Measurements from ENCODE around the gene RAB13. TPM values are rescaled to one million over a fixed set of nuclear protein-coding genes. Genes with fewer than 3 reads are reported as not detected.

Gene RAB13
- total and polyA plus RNA-seq, 3 experiments from 2014 or later: 9.0 to 9.5 TPM; not detected in 1

DNA sequence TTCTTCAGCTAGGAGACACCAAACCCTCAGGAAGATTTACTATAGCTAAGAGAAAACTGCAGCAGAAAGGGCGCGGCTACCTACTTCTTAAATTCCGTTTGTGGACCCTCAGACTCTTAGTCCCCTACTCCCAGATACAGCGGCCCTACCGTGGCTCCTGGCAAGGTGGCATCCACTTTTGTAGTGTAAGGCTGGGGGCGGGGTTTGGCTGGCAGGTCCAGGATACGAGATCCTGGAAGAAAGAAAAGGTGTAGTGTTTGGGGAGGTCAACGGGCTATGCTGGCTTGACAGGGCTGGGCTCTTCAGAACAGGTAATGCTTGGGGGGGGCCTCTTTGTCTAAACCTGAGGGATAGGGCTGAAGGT, 18.2 kb downstream of the RAB13 start:
- no peaks in the 10 kb centered on the region for H3K9me3 Mint-ChIP-seq
- Histone ChIP-seq H3K9me3 (ENCODE audit: low read length) (no peaks in the 10 kb centered on the region), H3K4me1 (ENCODE audit: insufficient read depth, low read length) (peaks cover 33% of the 10 kb centered on the region), H3K4me3 (ENCODE audit: low read length) (peak overlapping the region; percentile 53), H3K27ac (ENCODE audit: low read depth, low read length) (peak overlapping the region; percentile 62), H3K27me3 (ENCODE audit: insufficient read depth, low read length, poor library complexity, severe bottlenecking) (no peaks in the 10 kb centered on the region), H3K36me3 (ENCODE audit: insufficient read depth, low read length) (no peaks in the 10 kb centered on the region)
- DNase-seq: peak in 1 of 5 donors; percentile 24
- no peaks in the 10 kb centered on the region for H3K27me3 Mint-ChIP-seq
- ChIA-PET CTCF (interaction anchor here (1.0 to 4.9 kb wide), 12 partner anchors 9 to 187 kb away, joined by 3 to 50 read pairs (median 4); partner anchors contain the start of genes CRTC2, DENND4B, JTB and RAB13), POLR2A (interaction anchor here (0.7 to 4.3 kb wide), 11 partner anchors 9 to 334 kb away, joined by 3 to 58 read pairs (median 7); partner anchors contain the start of genes CHTOP, CRTC2, DENND4B and GATAD2B)
- H3K4me3 Mint-ChIP-seq: peak overlapping the region; percentile 92 to 97 (median 96)
- H3K36me3 Mint-ChIP-seq: peaks cover 0 to 21% (median 0%) of the 10 kb centered on the region in 3 donors
- H3K4me1 Mint-ChIP-seq: peaks cover 41 to 60% (median 45%) of the 10 kb centered on the region in 3 donors
- peak overlapping the region; percentile 86 to 99 (median 97) for H3K27ac Mint-ChIP-seq

DNA sequence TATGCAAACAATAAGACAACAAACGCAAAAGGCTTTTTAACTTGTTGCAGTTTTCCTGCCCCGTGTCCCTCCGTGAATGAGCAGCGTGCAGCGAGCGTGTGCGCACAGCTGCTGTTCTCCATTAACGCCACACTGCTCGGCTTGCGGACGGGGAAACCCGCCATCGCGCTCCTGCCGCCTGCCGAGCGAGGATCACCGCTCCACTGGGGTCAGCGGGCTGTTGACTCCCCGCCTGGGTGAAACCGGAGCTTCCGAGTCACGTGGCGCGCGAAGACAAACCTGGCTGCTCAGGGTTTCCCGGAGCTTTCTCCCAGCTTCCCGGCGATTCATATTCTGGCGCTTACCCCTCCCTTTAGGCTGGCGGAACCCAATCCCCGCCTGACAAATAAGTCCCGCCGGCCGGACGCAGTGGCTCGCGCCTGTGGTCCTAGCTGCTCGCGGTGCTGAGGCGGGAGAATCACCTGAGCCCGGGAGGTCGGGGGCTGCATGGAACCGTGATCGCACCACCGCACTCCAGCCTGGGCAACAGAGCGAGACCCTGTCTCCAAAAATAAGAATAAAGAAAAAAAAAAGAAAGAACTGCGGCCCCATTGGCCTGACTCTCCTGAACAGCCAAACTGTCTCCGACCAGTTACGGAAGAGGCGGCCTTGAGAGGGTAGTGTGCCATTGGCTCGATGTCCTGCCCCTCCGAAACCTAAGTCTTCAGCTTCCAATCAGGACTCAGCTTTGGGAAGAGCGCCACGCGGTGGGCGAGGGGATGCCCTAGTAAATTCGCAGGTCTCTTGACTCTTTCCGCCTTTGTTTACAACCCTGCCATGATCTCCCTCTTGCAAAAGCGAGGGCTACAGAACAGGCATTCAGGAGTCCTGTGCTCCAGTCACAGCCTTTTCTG, 18.8 kb downstream of the RAB13 start, which contains the start of gene CREB3L4:
Gene CREB3L4, plus strand, starts transcription at position 796 of the 893 bp plus-strand sequence. CDS start 624 bp downstream, outside the sequence.
- DNase-seq: peak; percentile 70 to 89 (median 85)
- H3K27ac Mint-ChIP-seq: peak within 1 kb of the TSS; percentile 86 to 99 (median 97)
- H3K27me3 Mint-ChIP-seq: no peaks in the 10 kb centered on the region
- Histone ChIP-seq H3K36me3 (ENCODE audit: insufficient read depth, low read length) (no peaks in the 10 kb centered on the region), H3K27me3 (ENCODE audit: insufficient read depth, low read length, poor library complexity, severe bottlenecking) (no peaks in the 10 kb centered on the region), H3K9me3 (ENCODE audit: low read length) (no peaks in the 10 kb centered on the region), H3K4me1 (ENCODE audit: insufficient read depth, low read length) (peaks cover 39% of the 10 kb centered on the region), H3K27ac (ENCODE audit: low read depth, low read length) (peak within 1 kb of the TSS; percentile 62), H3K4me3 (ENCODE audit: low read length) (peak within 1 kb of the TSS; percentile 53)
- H3K36me3 Mint-ChIP-seq: peaks cover 0 to 15% (median 0%) of the 10 kb centered on the region in 3 donors
- ChIA-PET POLR2A (interaction anchor here (0.7 to 4.3 kb wide), 12 partner anchors 9 to 333 kb away, joined by 3 to 58 read pairs (median 6); partner anchors contain the start of genes CHTOP, CRTC2, DENND4B and GATAD2B), CTCF (interaction anchor here (0.6 to 4.9 kb wide), 15 partner anchors 8 to 186 kb away, joined by 3 to 50 read pairs (median 4); partner anchors contain the start of genes CRTC2, DENND4B, JTB and RAB13)
- H3K4me3 Mint-ChIP-seq: peak within 1 kb of the TSS; percentile 92 to 97 (median 96)
- peaks cover 45 to 63% (median 52%) of the 10 kb centered on the region in 3 donors for H3K4me1 Mint-ChIP-seq
- H3K9me3 Mint-ChIP-seq: no peaks in the 10 kb centered on the region

DNA sequence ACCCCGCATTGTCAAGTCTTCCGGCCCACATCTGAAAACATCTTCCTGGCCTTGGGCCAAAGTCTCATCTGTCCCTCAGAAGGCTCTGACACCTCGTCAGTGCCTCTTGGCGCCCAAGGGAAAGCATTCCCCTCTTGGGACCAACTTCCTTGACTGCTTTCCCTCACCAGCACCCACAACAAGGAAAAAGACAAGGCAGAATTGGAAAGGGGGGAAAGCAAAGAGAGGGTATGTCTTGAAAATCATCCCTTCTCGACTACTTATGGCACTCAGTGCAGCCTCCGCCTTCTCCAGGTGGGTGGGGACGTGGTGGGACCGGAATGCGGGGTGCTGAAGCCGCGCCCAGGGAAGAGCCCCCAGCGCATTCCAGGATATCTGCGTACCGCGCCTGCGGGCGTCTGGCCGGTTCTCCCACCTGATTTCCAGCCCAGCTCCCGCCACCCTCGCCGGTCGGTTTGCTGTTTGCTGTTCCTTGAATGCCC, 22.2 kb downstream of the RAB13 start:
- Mint-ChIP-seq H3K27ac (peak overlapping the region; percentile 80 to 100 (median 96)), H3K36me3 (peaks cover 0 to 27% (median 0%) of the 10 kb centered on the region in 3 donors), H3K4me3 (peak overlapping the region; percentile 83 to 96 (median 90)), H3K27me3 (no peaks in the 10 kb centered on the region), H3K9me3 (no peaks in the 10 kb centered on the region), H3K4me1 (peaks cover 50 to 67% (median 61%) of the 10 kb centered on the region in 3 donors)
- Histone ChIP-seq H3K9me3 (ENCODE audit: low read length) (no peaks in the 10 kb centered on the region), H3K4me1 (ENCODE audit: insufficient read depth, low read length) (peaks cover 45% of the 10 kb centered on the region), H3K36me3 (ENCODE audit: insufficient read depth, low read length) (no peaks in the 10 kb centered on the region), H3K27me3 (ENCODE audit: insufficient read depth, low read length, poor library complexity, severe bottlenecking) (no peaks in the 10 kb centered on the region), H3K27ac (ENCODE audit: low read depth, low read length) (peak overlapping the region; percentile 80), H3K4me3 (ENCODE audit: low read length) (peak overlapping the region; percentile 83)
- ChIA-PET POLR2A (interaction anchor here (0.6 to 2.9 kb wide), 7 partner anchors 9 to 191 kb away, joined by 3 to 23 read pairs (median 4); partner anchors contain the start of genes DENND4B and JTB), CTCF (interaction anchor here (0.6 to 3.2 kb wide), 3 partner anchors 13 to 156 kb away, joined by 3 to 19 read pairs (median 10); partner anchors contain the start of genes DENND4B and JTB)
- DNase-seq: no peak

DNA sequence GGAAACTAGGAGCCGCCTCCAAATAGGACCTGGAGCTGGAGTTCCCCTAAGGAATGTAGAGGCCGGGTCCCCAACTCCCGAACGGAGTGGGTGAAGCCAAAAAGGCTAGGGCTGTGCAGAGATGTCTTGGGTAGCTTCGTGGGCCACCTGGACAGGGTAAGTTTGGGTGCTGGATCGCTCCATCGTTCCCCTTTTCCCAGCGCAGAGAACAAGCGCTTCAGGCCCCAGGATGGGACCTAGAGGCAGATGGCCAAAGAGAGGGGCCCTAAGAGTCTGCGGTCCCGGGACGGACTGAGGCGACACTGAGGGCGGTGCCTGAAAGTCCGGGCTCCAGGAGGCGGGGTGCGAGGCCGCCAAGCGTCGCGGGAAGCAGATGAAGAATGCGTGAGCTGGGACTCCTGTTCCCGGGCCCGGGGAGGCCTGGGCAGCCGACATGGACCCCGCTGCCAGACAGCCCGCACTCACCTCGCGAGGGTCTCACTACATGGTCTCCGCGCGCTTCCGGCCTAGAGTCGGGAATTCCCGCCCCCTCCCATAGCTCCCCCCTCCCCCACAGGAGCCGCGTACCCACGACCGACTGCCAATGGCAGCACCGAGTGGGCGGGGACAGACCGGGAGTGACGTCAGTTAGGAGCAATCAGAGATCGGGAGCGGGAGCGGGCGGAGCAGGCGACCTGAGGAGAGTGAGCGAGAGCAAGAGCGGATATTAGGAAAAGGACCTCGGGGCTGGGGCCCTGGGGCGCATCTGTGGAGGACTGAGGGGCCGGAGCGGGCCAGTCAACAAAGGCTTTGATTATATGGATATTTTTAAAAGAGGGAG, 22.9 kb downstream of the RAB13 start, which contains the start of gene SLC39A1:
Gene SLC39A1, minus strand, starts transcription at position 508 of the 820 bp plus-strand sequence. CDS start 822 bp downstream, outside the sequence.
- Mint-ChIP-seq H3K9me3 (no peaks in the 10 kb centered on the region), H3K27me3 (no peaks in the 10 kb centered on the region), H3K4me1 (peaks cover 51 to 67% (median 66%) of the 10 kb centered on the region in 3 donors), H3K27ac (peak within 1 kb of the TSS; percentile 80 to 100 (median 96)), H3K36me3 (peaks cover 0 to 30% (median 0%) of the 10 kb centered on the region in 3 donors), H3K4me3 (peak within 1 kb of the TSS; percentile 83 to 96 (median 90))
- H3K27me3 ChIP-seq (ENCODE audit: insufficient read depth, low read length, poor library complexity, severe bottlenecking): no peaks in the 10 kb centered on the region
- peak within 1 kb of the TSS; percentile 80 for H3K27ac ChIP-seq (ENCODE audit: low read depth, low read length)
- DNase-seq: peak; percentile 87 to 97 (median 95)
- H3K4me1 ChIP-seq (ENCODE audit: insufficient read depth, low read length): peaks cover 48% of the 10 kb centered on the region
- H3K36me3 ChIP-seq (ENCODE audit: insufficient read depth, low read length): no peaks in the 10 kb centered on the region
- peak within 1 kb of the TSS; percentile 83 for H3K4me3 ChIP-seq (ENCODE audit: low read length)
- ChIA-PET CTCF (interaction anchor here (0.7 to 3.2 kb wide), 6 partner anchors 11 to 24 kb away, joined by 3 to 19 read pairs (median 6); partner anchors contain the start of genes DENND4B, JTB and RAB13), POLR2A (interaction anchor here (0.5 to 2.9 kb wide), 11 partner anchors 10 to 210 kb away, joined by 3 to 23 read pairs (median 3); partner anchors contain the start of genes DENND4B and JTB)
- H3K9me3 ChIP-seq (ENCODE audit: low read length): no peaks in the 10 kb centered on the region

DNA sequence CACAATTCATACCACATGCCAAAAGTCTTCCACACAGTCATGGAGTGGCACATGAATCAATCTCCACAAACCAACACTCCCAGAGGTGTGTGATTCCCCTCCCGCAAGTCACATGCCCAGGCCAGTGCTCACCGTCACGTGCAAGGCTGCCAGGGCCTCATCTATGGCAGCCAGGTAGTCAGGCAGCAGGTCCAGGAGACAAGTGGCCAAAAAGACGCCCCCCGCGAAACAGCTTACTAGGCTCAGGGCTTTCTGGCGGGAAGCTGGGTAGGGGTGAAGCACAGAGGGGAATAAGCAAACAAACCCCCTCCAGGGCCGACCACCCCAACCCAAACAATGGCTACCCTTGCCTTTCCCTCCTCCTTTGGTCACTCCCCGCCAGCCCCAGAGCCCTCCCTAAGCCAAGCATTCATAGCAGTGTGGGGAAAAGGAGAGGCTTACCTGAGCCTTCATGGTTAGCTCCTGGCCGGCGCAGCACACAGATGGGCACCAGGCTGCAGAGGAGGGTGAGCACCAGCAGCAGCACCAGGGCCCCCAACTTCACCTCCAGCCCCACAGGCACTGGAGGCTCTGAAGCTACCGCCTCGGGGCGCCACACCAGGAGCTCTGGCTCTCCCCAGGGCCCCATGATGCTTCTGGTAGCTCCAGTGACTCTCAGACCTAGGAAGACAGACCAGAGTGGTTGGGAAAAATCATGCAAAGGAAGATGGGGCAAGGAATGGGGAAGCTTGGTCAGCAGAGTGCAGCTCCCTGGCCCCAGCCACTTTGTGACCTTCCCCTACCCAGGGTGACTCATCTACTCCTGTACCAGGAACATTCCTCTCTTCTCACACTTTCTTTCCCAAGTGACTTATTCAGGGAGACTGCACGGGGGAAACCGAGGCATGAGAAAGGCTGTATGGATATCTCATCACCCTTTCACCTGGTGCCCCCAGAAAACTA, 23.8 kb downstream of the RAB13 start:
- Mint-ChIP-seq H3K36me3 (peaks cover 0 to 36% (median 0%) of the 10 kb centered on the region in 3 donors), H3K27ac (peak overlapping the region; percentile 80 to 100 (median 96)), H3K27me3 (no peaks in the 10 kb centered on the region), H3K4me3 (peak overlapping the region; percentile 83 to 96 (median 90)), H3K9me3 (no peaks in the 10 kb centered on the region), H3K4me1 (peaks cover 48 to 62% (median 60%) of the 10 kb centered on the region in 3 donors)
- DNase-seq: no peak
- POLR2A ChIA-PET: interaction anchor here (0.5 to 2.9 kb wide), 7 partner anchors 14 to 209 kb away, joined by 3 to 23 read pairs (median 4); partner anchors contain the start of genes DENND4B and JTB
- CTCF ChIA-PET: interaction anchor here (0.7 to 3.2 kb wide), 6 partner anchors 12 to 25 kb away, joined by 3 to 19 read pairs (median 6); partner anchors contain the start of genes DENND4B, JTB and RAB13
- H3K36me3 ChIP-seq (ENCODE audit: insufficient read depth, low read length): no peaks in the 10 kb centered on the region
- H3K9me3 ChIP-seq (ENCODE audit: low read length): no peaks in the 10 kb centered on the region
- H3K4me3 ChIP-seq (ENCODE audit: low read length): peak overlapping the region; percentile 83
- H3K27ac ChIP-seq (ENCODE audit: low read depth, low read length): peak overlapping the region; percentile 80
- H3K27me3 ChIP-seq (ENCODE audit: insufficient read depth, low read length, poor library complexity, severe bottlenecking): no peaks in the 10 kb centered on the region
- peaks cover 44% of the 10 kb centered on the region for H3K4me1 ChIP-seq (ENCODE audit: insufficient read depth, low read length)

DNA sequence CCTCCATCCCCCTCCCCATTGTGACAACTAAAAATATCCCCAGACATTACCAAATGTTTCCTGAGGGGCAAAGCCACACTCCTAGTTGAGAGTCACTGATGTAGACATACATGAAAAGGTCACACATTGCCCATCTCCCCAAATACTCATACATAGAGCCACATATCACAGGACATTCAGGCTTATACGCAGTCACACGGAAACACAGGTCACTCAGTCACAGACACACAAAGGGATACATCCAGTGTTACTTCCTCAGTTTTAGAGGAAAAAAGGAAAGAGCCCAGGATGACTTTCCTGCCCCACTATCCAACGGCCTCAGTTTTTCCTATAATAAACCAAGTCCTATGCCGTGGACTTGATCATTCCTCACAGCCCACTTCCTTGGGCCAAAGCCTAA, 24.7 kb downstream of the RAB13 start:
- Histone ChIP-seq H3K4me1 (ENCODE audit: insufficient read depth, low read length) (peaks cover 49% of the 10 kb centered on the region), H3K27me3 (ENCODE audit: insufficient read depth, low read length, poor library complexity, severe bottlenecking) (no peaks in the 10 kb centered on the region), H3K9me3 (ENCODE audit: low read length) (no peaks in the 10 kb centered on the region), H3K4me3 (ENCODE audit: low read length) (no peak overlapping the region), H3K36me3 (ENCODE audit: insufficient read depth, low read length) (no peaks in the 10 kb centered on the region), H3K27ac (ENCODE audit: low read depth, low read length) (no peak overlapping the region)
- peak overlapping the region; percentile 1 to 92 (median 72) for H3K27ac Mint-ChIP-seq
- no peaks in the 10 kb centered on the region for H3K9me3 Mint-ChIP-seq
- peak overlapping the region in 5 of 7 donors; percentile 8 to 91 (median 33) for H3K4me3 Mint-ChIP-seq
- H3K27me3 Mint-ChIP-seq: no peaks in the 10 kb centered on the region
- H3K36me3 Mint-ChIP-seq: peaks cover 0 to 30% (median 0%) of the 10 kb centered on the region in 3 donors
- POLR2A ChIA-PET: interaction anchor here (0.6 kb wide), 1 partner anchor 33 kb away, joined by 3 read pairs; no protein-coding TSS in a partner anchor
- CTCF ChIA-PET: no interaction called here
- H3K4me1 Mint-ChIP-seq: peaks cover 50 to 64% (median 62%) of the 10 kb centered on the region in 3 donors
- no peak for DNase-seq
